Thyroid gland (tissue), 4 donors: Measurements from ENCODE around the gene LDLRAD3.

ENCODE experiments used
- POLR2A ChIP-seq, 2 donors: fragments of 450-650 bp; IDR thresholded peaks; one replicate each; pipeline ENCODE4 v1.6.1; 2017; ENCODE audit warnings: antibody characterized with exemption in 2 of 2, mild to moderate bottlenecking in 2 of 2, moderate library complexity in 1 of 2
- TF ChIP-seq, protein P1 (sequence below), 6 experiments: fragments of 200-600 bp in 3 of 6; fragments of 450-650 bp in 3 of 6; sonication (generic) in 3 of 6; IDR thresholded peaks; one replicate each; pipeline ENCODE4 v1.5.1; 2016 to 2019; ENCODE audit warnings: antibody characterized with exemption in 6 of 6, mild to moderate bottlenecking in 2 of 6, inconsistent platforms in 1 of 6, moderate library complexity in 1 of 6

DNA sequence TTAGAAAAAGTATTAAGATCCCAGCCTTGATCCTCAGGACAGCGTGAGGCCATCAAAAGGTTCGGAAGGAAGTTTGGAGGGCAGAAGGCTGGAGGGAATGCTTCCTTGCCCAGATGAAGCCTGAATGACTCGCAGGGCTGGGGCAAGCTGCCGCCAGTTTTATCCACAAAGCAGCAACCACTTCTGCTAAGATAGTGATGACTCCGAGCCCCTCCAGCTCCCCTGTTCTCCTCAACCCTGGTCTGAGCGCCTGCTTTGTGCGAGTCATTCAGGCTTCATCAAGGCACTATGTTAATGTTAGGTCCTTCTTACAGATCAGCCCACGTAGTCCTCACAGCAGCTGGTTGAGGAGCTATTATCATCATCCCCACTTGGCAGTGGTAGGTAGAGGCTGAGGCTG is 186.5 kb downstream of the LDLRAD3 start:
- no peak for TF ChIP-seq POLR2A (IDR thresholded peaks at IDR 0.05)
- TF ChIP-seq, protein P1, sequence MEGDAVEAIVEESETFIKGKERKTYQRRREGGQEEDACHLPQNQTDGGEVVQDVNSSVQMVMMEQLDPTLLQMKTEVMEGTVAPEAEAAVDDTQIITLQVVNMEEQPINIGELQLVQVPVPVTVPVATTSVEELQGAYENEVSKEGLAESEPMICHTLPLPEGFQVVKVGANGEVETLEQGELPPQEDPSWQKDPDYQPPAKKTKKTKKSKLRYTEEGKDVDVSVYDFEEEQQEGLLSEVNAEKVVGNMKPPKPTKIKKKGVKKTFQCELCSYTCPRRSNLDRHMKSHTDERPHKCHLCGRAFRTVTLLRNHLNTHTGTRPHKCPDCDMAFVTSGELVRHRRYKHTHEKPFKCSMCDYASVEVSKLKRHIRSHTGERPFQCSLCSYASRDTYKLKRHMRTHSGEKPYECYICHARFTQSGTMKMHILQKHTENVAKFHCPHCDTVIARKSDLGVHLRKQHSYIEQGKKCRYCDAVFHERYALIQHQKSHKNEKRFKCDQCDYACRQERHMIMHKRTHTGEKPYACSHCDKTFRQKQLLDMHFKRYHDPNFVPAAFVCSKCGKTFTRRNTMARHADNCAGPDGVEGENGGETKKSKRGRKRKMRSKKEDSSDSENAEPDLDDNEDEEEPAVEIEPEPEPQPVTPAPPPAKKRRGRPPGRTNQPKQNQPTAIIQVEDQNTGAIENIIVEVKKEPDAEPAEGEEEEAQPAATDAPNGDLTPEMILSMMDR (IDR thresholded peaks at IDR 0.05), result no peak
